ENCODE measurements around the gene SUV39H2. TPM values are rescaled to one million over a fixed set of nuclear protein-coding genes. Genes with fewer than 3 reads are reported as not detected.

The SUV39H2 gene
- 1 to 10 TPM; 2.4 to 9.6 (median 4.3) TPM for total RNA-seq

- Histone ChIP-seq H3K4me1 (peaks cover 19 to 34% (median 27%) of the 10 kb centered on the region in 4 donors), H3K36me3 (no peaks in the 10 kb centered on the region), H3K4me3 (peak within 1 kb of the TSS; percentile 75 to 98 (median 96)), H3K27ac (replicated peaks in 1 of 4) (peak within 1 kb of the TSS; percentile 90 to 98 (median 94)), H3K27me3 (no peaks in the 10 kb centered on the region), H3K9me3 (no peaks in the 10 kb centered on the region)
- WGBS, result 0% methylated on average over 7 of the region's 102 CpGs
- TF ChIP-seq POLR2AphosphoS5 (IDR thresholded peaks at IDR 0.05), result peak; percentile 74 to 88
- peak; percentile 71 for TF ChIP-seq POLR2A (IDR thresholded peaks at IDR 0.05; ENCODE audit: low read depth)
- TF ChIP-seq EP300 (IDR thresholded peaks at IDR 0.05), result no peak
- peak in 1 of 3 experiments; percentile 13 for TF ChIP-seq CTCF (IDR thresholded peaks at IDR 0.05)
- DNase-seq (ENCODE audit: extremely low spot score), result peak; percentile 97
- intact Hi-C loops (cut with DNase I), result loop anchor here (5.0 to 10.0 kb wide), 3 partner anchors 41 to 286 kb away; partner anchors contain the start of genes CDNF, HSPA14, MSANTD7 and NMT2
These were observed at the start of gene SUV39H2 for GRCh38 chr10:14878266-14879123. Gene SUV39H2 (plus strand): TSS chr10:14878866. CDS start chr10:14878889, 23 bp downstream.

GRCh38 chr10:14833106-14833505, 45.6 kb upstream of the SUV39H2 start:
- Histone ChIP-seq H3K9me3 (no peaks in the 10 kb centered on the region), H3K27me3 (no peaks in the 10 kb centered on the region), H3K27ac (replicated peaks in 1 of 4) (no peak overlapping the region), H3K4me3 (no peak overlapping the region), H3K4me1 (peaks cover 7 to 11% (median 9%) of the 10 kb centered on the region in 4 donors), H3K36me3 (no peaks in the 10 kb centered on the region)
- peak; percentile 62 for DNase-seq (ENCODE audit: extremely low spot score)
- TF ChIP-seq EP300 (IDR thresholded peaks at IDR 0.05), result no peak
- TF ChIP-seq POLR2AphosphoS5 (IDR thresholded peaks at IDR 0.05), result no peak
- TF ChIP-seq POLR2A (IDR thresholded peaks at IDR 0.05; ENCODE audit: low read depth), result no peak
- no peak for TF ChIP-seq CTCF (IDR thresholded peaks at IDR 0.05)
- intact Hi-C loops (cut with DNase I), result no loop called here
- 83% methylated on average over 3 of the region's 3 CpGs for WGBS

- H3K9me3 ChIP-seq, result no peaks in the 10 kb centered on the region
- intact Hi-C loops (cut with DNase I), result loop anchor here (5.0 kb wide), 3 partner anchors 41 to 234 kb away; partner anchors contain the start of gene SUV39H2
- no peak overlapping the region for H3K4me3 ChIP-seq
- no peak for DNase-seq (ENCODE audit: extremely low spot score)
- no peak for TF ChIP-seq CTCF (IDR thresholded peaks at IDR 0.05)
- no peak for TF ChIP-seq POLR2A (IDR thresholded peaks at IDR 0.05; ENCODE audit: low read depth)
- no peak for TF ChIP-seq EP300 (IDR thresholded peaks at IDR 0.05)
- no peak for TF ChIP-seq POLR2AphosphoS5 (IDR thresholded peaks at IDR 0.05)
- H3K27me3 ChIP-seq, result no peaks in the 10 kb centered on the region
- H3K27ac ChIP-seq (replicated peaks in 1 of 4), result peak overlapping the region in 3 of 4 donors; percentile 95 to 96 (median 96)
- peaks cover 17 to 22% (median 19%) of the 10 kb centered on the region in 4 donors for H3K4me1 ChIP-seq
- WGBS, result 92% methylated on average over 2 of the region's 2 CpGs
- H3K36me3 ChIP-seq, result peaks cover 0 to 6% (median 2%) of the 10 kb centered on the region in 4 donors
These were observed 42.5 kb upstream of the SUV39H2 start for GRCh38 chr10:14836208-14836607.

- DNase-seq (ENCODE audit: extremely low spot score), result no peak
- peak overlapping the region; percentile 95 to 96 (median 96) for H3K27ac ChIP-seq (replicated peaks in 1 of 4)
- peak overlapping the region; percentile 71 to 97 (median 84) for H3K4me3 ChIP-seq
- intact Hi-C loops (cut with DNase I), result loop anchor here (5.0 kb wide), 3 partner anchors 40 to 235 kb away; partner anchors contain the start of gene SUV39H2
- H3K36me3 ChIP-seq, result peaks cover 6 to 16% (median 11%) of the 10 kb centered on the region in 4 donors
- H3K4me1 ChIP-seq, result peaks cover 17 to 22% (median 19%) of the 10 kb centered on the region in 4 donors
- WGBS, result 21% methylated on average over 14 of the region's 14 CpGs
- TF ChIP-seq POLR2A (IDR thresholded peaks at IDR 0.05; ENCODE audit: low read depth) (no peak), EP300 (IDR thresholded peaks at IDR 0.05) (no peak), POLR2AphosphoS5 (IDR thresholded peaks at IDR 0.05) (no peak), CTCF (IDR thresholded peaks at IDR 0.05) (no peak)
- no peaks in the 10 kb centered on the region for H3K9me3 ChIP-seq
- H3K27me3 ChIP-seq, result no peaks in the 10 kb centered on the region
These were observed 41.5 kb upstream of the SUV39H2 start for GRCh38 chr10:14837003-14837756.

All from esophagus muscularis mucosa (tissue), 4 donors.